Measurements from ENCODE around the gene MYH14. TPM values are rescaled to one million over a fixed set of nuclear protein-coding genes. Genes with fewer than 3 reads are reported as not detected.

The MYH14 gene
- total RNA-seq, 2 experiments from 2014 or later: not detected

DNA sequence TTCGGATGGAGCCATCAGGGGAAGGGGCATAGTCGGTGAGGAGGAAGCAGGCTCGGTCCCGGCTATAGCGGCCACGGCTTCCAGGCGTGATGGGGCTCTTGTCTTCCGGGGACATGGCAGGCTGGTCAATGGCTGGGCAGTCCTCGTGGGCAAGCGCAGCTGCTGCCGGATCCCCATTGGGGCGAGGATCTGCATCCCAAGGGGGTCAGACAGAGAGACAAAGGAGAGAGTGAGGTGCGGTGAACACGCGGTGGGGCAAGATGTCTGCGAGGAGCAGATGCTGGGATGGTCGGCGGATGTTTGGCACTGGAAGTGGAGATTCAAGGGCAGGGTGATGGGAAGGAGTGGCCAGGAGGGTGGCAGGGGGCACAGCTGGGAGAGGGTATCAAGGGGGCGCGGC lies 117.2 kb downstream of the MYH14 start:
- Mint-ChIP-seq H3K9me3 (no peaks in the 10 kb centered on the region), H3K4me3 (no peak overlapping the region), H3K27me3 (peaks cover 25% of the 10 kb centered on the region), H3K4me1 (peaks cover 8% of the 10 kb centered on the region), H3K27ac (no peak overlapping the region), H3K36me3 (no peaks in the 10 kb centered on the region)
- ATAC-seq (ENCODE audit: low read depth): no peak
- no peak for DNase-seq
- POLR2A ChIA-PET: no interaction called here

- H3K36me3 Mint-ChIP-seq: no peaks in the 10 kb centered on the region
- no peaks in the 10 kb centered on the region for H3K9me3 Mint-ChIP-seq
- ATAC-seq (ENCODE audit: low read depth) (no peak), DNase-seq (no peak)
- H3K4me3 Mint-ChIP-seq: no peak overlapping the region
- H3K27me3 Mint-ChIP-seq: peaks cover 24% of the 10 kb centered on the region
- H3K27ac Mint-ChIP-seq: no peak overlapping the region
- POLR2A ChIA-PET: no interaction called here
- peaks cover 9% of the 10 kb centered on the region for H3K4me1 Mint-ChIP-seq
Measured at GRCh38 chr19:50321831-50322230, 118.4 kb downstream of the MYH14 start.

GRCh38 chr19:50322234-50322633 lies 118.8 kb downstream of the MYH14 start:
- peaks cover 27% of the 10 kb centered on the region for H3K27me3 Mint-ChIP-seq
- POLR2A ChIA-PET: no interaction called here
- DNase-seq: no peak
- no peaks in the 10 kb centered on the region for H3K36me3 Mint-ChIP-seq
- H3K4me3 Mint-ChIP-seq: no peak overlapping the region
- no peaks in the 10 kb centered on the region for H3K9me3 Mint-ChIP-seq
- H3K27ac Mint-ChIP-seq: no peak overlapping the region
- no peak for ATAC-seq (ENCODE audit: low read depth)
- H3K4me1 Mint-ChIP-seq: peaks cover 12% of the 10 kb centered on the region

DNA sequence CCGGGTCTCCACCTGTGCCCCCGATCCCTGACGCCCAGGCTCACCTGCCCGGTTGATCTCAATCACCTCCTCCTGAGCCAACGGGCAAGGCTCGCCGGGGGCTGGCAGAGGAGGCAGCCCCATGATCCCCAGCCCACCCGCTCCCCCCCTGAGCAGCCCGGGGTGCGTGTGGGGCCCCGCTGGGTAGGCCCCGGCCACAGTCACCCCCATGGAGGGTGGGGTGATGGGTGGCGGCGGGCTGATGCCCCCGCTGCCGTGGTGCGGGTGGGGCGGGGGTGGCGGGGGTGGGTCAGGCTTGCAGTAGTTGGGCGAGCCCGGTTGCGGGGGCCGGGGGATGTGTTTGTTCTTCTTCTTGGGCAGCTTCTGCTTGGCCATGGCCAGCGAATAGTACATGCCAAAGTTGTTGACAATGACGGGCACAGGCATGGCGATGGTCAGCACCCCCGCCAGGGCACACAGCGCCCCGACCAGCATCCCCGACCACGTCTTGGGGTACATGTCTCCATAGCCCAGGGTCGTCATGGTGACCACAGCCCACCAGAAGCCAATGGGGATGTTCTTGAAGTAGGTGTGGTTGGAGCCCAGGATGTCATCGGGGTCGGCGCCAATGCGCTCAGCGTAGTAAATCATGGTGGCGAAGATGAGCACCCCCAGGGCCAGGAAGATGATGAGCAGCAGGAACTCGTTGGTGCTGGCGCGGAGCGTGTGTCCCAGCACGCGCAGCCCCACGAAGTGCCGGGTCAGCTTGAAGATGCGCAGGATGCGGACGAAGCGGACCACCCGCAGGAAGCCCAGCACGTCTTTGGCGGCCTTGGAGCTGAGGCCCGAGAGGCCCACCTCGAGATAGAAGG lies 119.7 kb downstream of the MYH14 start:
- Mint-ChIP-seq H3K4me3 (no peak overlapping the region), H3K27me3 (peaks cover 25% of the 10 kb centered on the region), H3K36me3 (no peaks in the 10 kb centered on the region), H3K9me3 (no peaks in the 10 kb centered on the region), H3K27ac (no peak overlapping the region), H3K4me1 (peaks cover 17% of the 10 kb centered on the region)
- POLR2A ChIA-PET: no interaction called here
- DNase-seq: no peak
- no peak for ATAC-seq (ENCODE audit: low read depth)

GRCh38 chr19:50323782-50324133 lies 120.3 kb downstream of the MYH14 start:
- Mint-ChIP-seq H3K9me3 (no peaks in the 10 kb centered on the region), H3K27me3 (peaks cover 25% of the 10 kb centered on the region), H3K36me3 (no peaks in the 10 kb centered on the region), H3K4me1 (peaks cover 17% of the 10 kb centered on the region), H3K4me3 (no peak overlapping the region), H3K27ac (no peak overlapping the region)
- ATAC-seq (ENCODE audit: low read depth) (no peak), DNase-seq (no peak)
- POLR2A ChIA-PET: no interaction called here

DNA sequence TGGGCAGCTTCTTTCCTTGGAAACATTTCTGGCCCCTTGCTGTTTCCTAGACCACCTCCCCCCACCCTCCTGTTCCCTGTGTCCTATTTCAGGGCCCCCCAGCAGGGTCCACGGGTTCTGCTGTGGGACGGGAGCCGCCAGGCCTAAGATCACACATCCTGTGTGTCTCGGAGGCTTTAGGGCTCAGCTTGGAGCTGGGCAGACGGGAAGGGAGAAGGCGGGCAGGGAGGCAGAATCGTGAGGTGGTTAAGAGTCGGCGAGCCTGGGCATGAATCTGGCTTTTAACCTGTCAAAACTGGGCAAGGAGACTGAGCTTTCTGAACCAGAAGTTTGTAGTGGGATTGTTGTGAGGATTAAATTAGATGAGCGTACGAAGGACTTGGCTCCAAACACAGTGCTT lies 120.9 kb downstream of the MYH14 start:
- H3K4me1 Mint-ChIP-seq: peaks cover 18% of the 10 kb centered on the region
- ATAC-seq (ENCODE audit: low read depth): no peak
- H3K36me3 Mint-ChIP-seq: peaks cover under 1% of the 10 kb centered on the region
- H3K9me3 Mint-ChIP-seq: no peaks in the 10 kb centered on the region
- no peak overlapping the region for H3K27ac Mint-ChIP-seq
- H3K27me3 Mint-ChIP-seq: peaks cover 29% of the 10 kb centered on the region
- POLR2A ChIA-PET: no interaction called here
- DNase-seq: no peak
- H3K4me3 Mint-ChIP-seq: no peak overlapping the region

GRCh38 chr19:50325310-50326100 lies 122.1 kb downstream of the MYH14 start:
- H3K27ac Mint-ChIP-seq: no peak overlapping the region
- H3K36me3 Mint-ChIP-seq: peaks cover 4% of the 10 kb centered on the region
- no peaks in the 10 kb centered on the region for H3K9me3 Mint-ChIP-seq
- peaks cover 26% of the 10 kb centered on the region for H3K4me1 Mint-ChIP-seq
- DNase-seq (peak; percentile 92), ATAC-seq (ENCODE audit: low read depth) (peak; percentile 14)
- H3K27me3 Mint-ChIP-seq: peaks cover 40% of the 10 kb centered on the region
- POLR2A ChIA-PET: interaction anchor here (1.0 kb wide), 1 partner anchor 396 kb away, joined by 3 read pairs; the partner anchor contains the start of genes ATF5 and NUP62
- H3K4me3 Mint-ChIP-seq: peak overlapping the region; percentile 42

DNA sequence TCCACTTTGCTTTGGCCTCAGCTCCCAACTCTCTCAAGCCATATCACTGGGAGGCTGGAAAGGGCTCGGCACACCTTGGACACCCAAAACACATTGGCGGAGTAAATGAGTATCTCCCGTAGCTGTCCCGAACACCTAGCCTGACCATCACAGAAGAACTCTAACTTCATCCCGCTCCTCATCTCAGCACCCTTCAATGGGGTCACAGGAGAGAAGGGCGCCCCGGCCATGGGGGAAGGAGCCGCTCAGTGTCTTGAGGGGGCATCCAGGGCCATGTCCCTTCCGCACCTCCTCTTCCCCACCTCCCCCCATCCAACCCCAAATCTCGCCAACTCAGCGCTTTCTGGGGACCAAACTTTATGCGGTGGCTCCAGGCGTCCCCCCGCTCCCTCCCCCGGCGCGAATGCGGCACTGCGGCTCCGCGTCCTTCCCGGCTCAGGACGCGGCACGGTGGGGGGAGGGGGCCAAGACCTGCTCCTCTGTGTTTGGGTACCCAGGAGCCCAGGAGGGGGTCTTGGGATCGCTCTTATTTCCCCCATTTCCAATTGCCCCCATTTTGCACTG lies 122.8 kb downstream of the MYH14 start:
- peaks cover 40% of the 10 kb centered on the region for H3K27me3 Mint-ChIP-seq
- POLR2A ChIA-PET: interaction anchor here (1.0 kb wide), 1 partner anchor 397 kb away, joined by 3 read pairs; the partner anchor contains the start of genes ATF5 and NUP62
- peaks cover 4% of the 10 kb centered on the region for H3K36me3 Mint-ChIP-seq
- ATAC-seq (ENCODE audit: low read depth): no peak
- peaks cover 28% of the 10 kb centered on the region for H3K4me1 Mint-ChIP-seq
- no peak overlapping the region for H3K27ac Mint-ChIP-seq
- no peaks in the 10 kb centered on the region for H3K9me3 Mint-ChIP-seq
- no peak for DNase-seq
- H3K4me3 Mint-ChIP-seq: no peak overlapping the region

- Mint-ChIP-seq H3K27me3 (peaks cover 46% of the 10 kb centered on the region), H3K36me3 (peaks cover 4% of the 10 kb centered on the region), H3K9me3 (no peaks in the 10 kb centered on the region), H3K4me3 (peak overlapping the region; percentile 60), H3K4me1 (peaks cover 36% of the 10 kb centered on the region), H3K27ac (peak overlapping the region; percentile 7)
- POLR2A ChIA-PET: no interaction called here
- ATAC-seq (ENCODE audit: low read depth): no peak
- DNase-seq: no peak
Measured at GRCh38 chr19:50327013-50327412, 123.6 kb downstream of the MYH14 start.

GRCh38 chr19:50327461-50328223 lies 124.2 kb downstream of the MYH14 start:
- H3K36me3 Mint-ChIP-seq: peaks cover 4% of the 10 kb centered on the region
- ATAC-seq (ENCODE audit: low read depth) (no peak), DNase-seq (no peak)
- peak overlapping the region; percentile 60 for H3K4me3 Mint-ChIP-seq
- no peaks in the 10 kb centered on the region for H3K9me3 Mint-ChIP-seq
- H3K27ac Mint-ChIP-seq: peak overlapping the region; percentile 78
- POLR2A ChIA-PET: interaction anchor here (0.6 kb wide), 1 partner anchor 9 kb away, joined by 5 read pairs; no protein-coding TSS in a partner anchor
- H3K4me1 Mint-ChIP-seq: peaks cover 41% of the 10 kb centered on the region
- peaks cover 50% of the 10 kb centered on the region for H3K27me3 Mint-ChIP-seq

- POLR2A ChIA-PET: interaction anchor here (0.6 to 1.0 kb wide), 2 partner anchors 8 to 183 kb away, joined by 3 to 5 read pairs; partner anchors contain the start of gene JOSD2
- Mint-ChIP-seq H3K9me3 (no peaks in the 10 kb centered on the region), H3K27me3 (peaks cover 52% of the 10 kb centered on the region), H3K27ac (no peak overlapping the region), H3K4me1 (peaks cover 44% of the 10 kb centered on the region), H3K36me3 (peaks cover 6% of the 10 kb centered on the region), H3K4me3 (no peak overlapping the region)
- ATAC-seq (ENCODE audit: low read depth) (no peak), DNase-seq (peak; percentile 48)
Measured at GRCh38 chr19:50328224-50328872, 124.9 kb downstream of the MYH14 start.

DNA sequence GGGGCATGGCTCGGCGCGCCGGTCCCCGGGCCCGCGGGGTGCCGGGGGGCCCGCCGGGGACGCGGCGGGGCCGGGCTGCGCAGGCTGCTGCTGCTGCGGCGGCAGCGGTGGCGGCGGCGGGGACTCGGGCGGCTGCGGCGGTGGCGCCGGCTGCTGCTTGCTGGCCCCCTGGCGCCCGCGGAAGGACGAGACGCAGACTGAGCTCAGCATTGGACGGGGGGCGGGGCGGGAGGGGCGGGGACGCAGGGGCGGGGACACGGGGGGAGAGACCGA lies 125.4 kb downstream of the MYH14 start:
- POLR2A ChIA-PET: interaction anchor here (0.6 to 1.0 kb wide), 2 partner anchors 28 to 182 kb away, joined by 3 read pairs; partner anchors contain the start of gene JOSD2
- no peak for DNase-seq
- Mint-ChIP-seq H3K36me3 (peaks cover 6% of the 10 kb centered on the region), H3K4me1 (peaks cover 47% of the 10 kb centered on the region), H3K9me3 (no peaks in the 10 kb centered on the region), H3K27me3 (peaks cover 52% of the 10 kb centered on the region), H3K4me3 (peak overlapping the region; percentile 81), H3K27ac (no peak overlapping the region)
- ATAC-seq (ENCODE audit: low read depth): no peak
